ENCODE results near the gene LRGUK. TPM values are rescaled to one million over a fixed set of nuclear protein-coding genes. Genes with fewer than 3 reads are reported as not detected.
A peak's percentile ranks its signal among the peaks of the same experiment; 100 is the strongest.

Gene LRGUK
- polyA plus RNA-seq, 6 donors from 2014 or later = not detected

DNA sequence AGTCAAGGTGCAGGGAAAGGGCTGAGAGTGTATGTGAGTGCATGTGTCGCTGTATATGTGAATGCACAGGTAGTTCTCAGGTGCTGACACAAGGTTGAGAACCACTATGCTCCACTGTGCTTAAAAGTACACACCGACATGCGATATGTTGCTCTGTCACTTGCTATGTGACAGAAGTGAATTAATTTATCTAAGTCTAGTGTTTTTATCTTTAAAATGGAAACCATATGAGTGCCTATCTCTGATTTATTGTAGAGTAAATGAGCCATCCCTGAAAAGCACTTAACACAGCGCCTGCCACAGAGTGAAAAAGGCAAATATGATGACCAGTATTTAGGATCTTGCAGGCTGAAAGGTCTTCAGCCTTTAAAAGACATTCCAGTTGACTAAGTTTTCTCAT, 184.7 kb downstream of the LRGUK start:
- Mint-ChIP-seq H3K36me3 (peaks cover 7 to 8% of the 10 kb centered on the region in 2 donors), H3K27me3 (no peaks in the 10 kb centered on the region), H3K9me3 (no peaks in the 10 kb centered on the region), H3K4me3 (no peak overlapping the region), H3K27ac (peak overlapping the region in 1 of 6 donors; percentile 14), H3K4me1 (peaks cover 5 to 15% (median 6%) of the 10 kb centered on the region in 3 donors)
- DNase-seq (no peak), ATAC-seq (ENCODE audit: low read depth in 2 of 2) (no peak)

DNA sequence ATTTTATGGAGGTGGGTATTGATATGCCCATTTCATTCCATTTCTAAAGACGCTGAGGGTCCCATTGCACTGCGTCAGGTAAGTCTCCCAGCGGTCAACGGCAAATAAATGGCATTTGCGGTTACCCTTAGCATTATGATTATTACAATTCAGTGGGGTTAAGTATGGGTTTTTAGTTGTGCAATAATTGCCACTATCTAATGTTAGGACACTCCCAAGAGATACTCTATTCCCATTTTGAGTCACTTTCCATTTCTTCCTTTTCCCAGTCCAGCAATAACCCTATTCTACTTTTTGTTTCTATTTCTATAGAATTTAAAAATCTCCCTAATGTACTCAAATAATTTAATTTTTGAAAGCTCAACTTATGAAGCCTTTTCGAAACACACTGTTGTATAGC, 185.6 kb downstream of the LRGUK start:
- no peaks in the 10 kb centered on the region for H3K9me3 Mint-ChIP-seq

DNA sequence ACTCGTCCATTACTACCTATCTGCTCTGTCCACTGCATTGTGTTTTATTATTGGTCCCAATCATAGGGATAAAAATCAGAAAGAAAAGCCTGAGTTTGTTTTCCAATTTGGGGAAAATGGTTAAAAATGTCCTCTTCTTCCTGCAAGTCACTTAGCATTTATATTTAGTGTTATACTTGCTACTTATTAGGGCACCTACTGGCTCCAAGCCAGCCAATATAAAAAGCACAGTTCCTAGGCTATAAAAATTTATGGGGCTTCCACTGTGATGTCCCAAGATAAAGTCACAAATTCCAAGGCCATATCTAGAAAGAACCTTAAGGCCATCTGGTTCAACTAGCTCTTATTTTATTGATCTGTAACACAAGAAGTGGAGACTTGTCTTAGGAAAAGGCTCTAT, 186.4 kb downstream of the LRGUK start:
- DNase-seq = no peak
- H3K27me3 Mint-ChIP-seq = no peaks in the 10 kb centered on the region

More for the DNA sequence above, 185.6 kb downstream of the LRGUK start:
- H3K4me1 Mint-ChIP-seq = peaks cover 8 to 23% (median 13%) of the 10 kb centered on the region in 3 donors
- H3K4me3 Mint-ChIP-seq = peak overlapping the region in 1 of 8 donors; percentile 17
- peak overlapping the region in 1 of 6 donors; percentile 24 for H3K27ac Mint-ChIP-seq
- no peak for ATAC-seq (ENCODE audit: low read depth in 2 of 2)
- peaks cover 7% of the 10 kb centered on the region in 2 donors for H3K36me3 Mint-ChIP-seq
- H3K27me3 Mint-ChIP-seq = no peaks in the 10 kb centered on the region
- no peak for DNase-seq

More for the DNA sequence above, 186.4 kb downstream of the LRGUK start:
- peak overlapping the region in 1 of 6 donors; percentile 22 for H3K27ac Mint-ChIP-seq
- ATAC-seq (ENCODE audit: low read depth in 2 of 2) = no peak
- H3K36me3 Mint-ChIP-seq = no peaks in the 10 kb centered on the region
- no peak overlapping the region for H3K4me3 Mint-ChIP-seq
- H3K9me3 Mint-ChIP-seq = no peaks in the 10 kb centered on the region
- peaks cover 8 to 23% (median 13%) of the 10 kb centered on the region in 3 donors for H3K4me1 Mint-ChIP-seq

Other genes with a start within 250 kb of the LRGUK start
- gene SLC35B4, start 189.6 kb downstream of the LRGUK start, polyA plus RNA-seq (ENCODE audit: low read depth in 6 of 6) = 10 to 100 TPM; 10.9 to 21.2 (median 14.9) TPM

All from naive B cell (primary cell).